NCI-H1105 (cell line): ENCODE results near the gene KRT79.

Experiments used
- DNase-seq: peaks from one replicate; lab custom pipeline; 2025; lab: John Stamatoyannopoulos, UW

The KRT79 gene

GRCh38 chr12:52771505-52771904 is 62.6 kb downstream of the KRT79 start:
- DNase-seq = no peak
